HL-60/S4 treated with phorbol 12-myristate 13-acetate at 8.2 ng/mL for 4 days and 3 days (cell line): ENCODE measurements around the gene SH2D1B.
"Not testable (repeated sequence)": the region's sequence is repeated elsewhere in the genome, so short reads cannot be mapped to it uniquely, and the experiment has no call there.

Source experiments
- in situ Hi-C: fragments of 300-500 bp; cut with MboI; formaldehyde crosslinking; loops from 2 replicates; pipeline ENCODE4 v1.15.0; 2022; ENCODE audit warnings: low sequenced_read_pairs

The SH2D1B gene, protein sequence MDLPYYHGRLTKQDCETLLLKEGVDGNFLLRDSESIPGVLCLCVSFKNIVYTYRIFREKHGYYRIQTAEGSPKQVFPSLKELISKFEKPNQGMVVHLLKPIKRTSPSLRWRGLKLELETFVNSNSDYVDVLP

GRCh38 chr1:162412002-162412401 is at the start of gene SH2D1B:
Gene SH2D1B (minus strand): TSS chr1:162412136. CDS start chr1:162412016, 120 bp downstream.
- in situ Hi-C loops, result no loop called here

- in situ Hi-C loops, result no loop called here
Measured at GRCh38 chr1:162458236-162458635, 46.3 kb upstream of the SH2D1B start.

DNA sequence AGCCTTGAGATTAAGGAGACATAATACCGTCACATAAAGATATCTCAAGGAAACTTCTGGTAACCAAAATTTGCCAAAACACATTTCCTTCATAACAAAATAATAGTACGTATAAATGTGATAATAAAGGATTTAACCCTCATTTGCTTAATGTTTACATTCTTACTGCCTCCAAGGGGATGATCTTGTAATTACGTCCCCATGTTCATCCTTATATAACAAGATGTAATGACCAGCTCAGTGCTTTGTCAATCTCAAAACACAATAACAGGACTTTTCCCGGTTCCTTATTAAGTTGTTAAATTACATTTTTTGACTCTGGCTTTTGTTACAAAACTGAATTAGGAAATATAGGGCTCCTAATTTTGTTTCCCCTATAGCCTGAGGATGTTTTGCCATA is 44.4 kb upstream of the SH2D1B start:
- in situ Hi-C loops, result no loop called here

DNA sequence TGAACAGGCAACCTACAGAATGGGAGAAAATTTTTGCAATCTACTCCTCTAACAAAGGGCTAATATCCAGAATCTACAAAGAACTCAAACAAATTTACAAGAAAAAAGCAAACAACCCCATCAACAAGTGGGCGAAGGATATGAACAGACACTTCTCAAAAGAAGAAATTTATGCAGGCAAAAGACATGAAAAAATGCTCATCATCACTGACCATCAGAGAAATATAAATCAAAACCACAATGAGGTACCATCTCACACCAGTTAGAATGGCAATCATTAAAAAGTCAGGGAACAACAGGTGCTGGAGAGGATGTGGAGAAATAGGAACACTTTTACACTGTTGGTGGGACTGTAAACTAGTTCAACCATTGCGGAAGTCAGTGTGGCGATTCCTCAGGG is 42.4 kb upstream of the SH2D1B start:
- in situ Hi-C loops, result not testable (repeated sequence)

DNA sequence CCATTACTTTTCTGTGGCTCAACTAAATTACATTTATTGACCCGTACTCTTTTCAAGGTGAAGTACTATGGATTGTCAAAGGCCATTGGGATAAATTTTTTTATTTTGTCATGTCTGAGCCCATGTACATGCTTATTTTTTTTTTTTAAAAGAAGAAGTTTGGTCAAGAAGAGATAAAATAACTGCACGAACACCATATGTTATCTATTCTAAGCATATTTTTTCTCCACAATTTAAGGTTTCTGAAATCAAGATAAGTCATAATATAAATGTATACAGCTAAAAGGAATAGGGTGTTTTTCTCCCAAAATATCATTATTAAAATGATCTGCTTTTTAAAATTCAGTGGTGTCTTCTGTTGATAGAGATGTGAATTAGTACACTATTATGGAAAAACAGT is 35.0 kb upstream of the SH2D1B start:
- in situ Hi-C loops, result no loop called here

DNA sequence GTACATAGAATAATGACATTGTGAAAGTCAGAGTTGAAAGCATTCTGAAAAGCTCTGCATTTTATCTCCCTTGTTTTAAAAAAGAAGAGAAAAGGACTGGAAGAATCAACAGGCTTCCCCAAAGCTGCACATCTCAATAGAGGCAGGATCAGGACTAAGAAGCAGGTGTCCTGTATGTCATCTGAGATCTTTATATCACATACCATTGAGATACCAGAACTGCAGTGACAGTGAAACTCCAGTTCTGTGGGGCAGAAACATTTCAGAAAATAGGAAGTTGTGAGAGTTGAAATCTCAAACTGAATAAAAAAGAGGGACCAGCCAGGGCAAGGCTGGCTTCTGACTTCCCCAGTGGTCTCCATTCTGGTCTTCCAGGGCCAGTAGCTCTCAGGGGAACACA is 33.0 kb upstream of the SH2D1B start:
- in situ Hi-C loops, result no loop called here

DNA sequence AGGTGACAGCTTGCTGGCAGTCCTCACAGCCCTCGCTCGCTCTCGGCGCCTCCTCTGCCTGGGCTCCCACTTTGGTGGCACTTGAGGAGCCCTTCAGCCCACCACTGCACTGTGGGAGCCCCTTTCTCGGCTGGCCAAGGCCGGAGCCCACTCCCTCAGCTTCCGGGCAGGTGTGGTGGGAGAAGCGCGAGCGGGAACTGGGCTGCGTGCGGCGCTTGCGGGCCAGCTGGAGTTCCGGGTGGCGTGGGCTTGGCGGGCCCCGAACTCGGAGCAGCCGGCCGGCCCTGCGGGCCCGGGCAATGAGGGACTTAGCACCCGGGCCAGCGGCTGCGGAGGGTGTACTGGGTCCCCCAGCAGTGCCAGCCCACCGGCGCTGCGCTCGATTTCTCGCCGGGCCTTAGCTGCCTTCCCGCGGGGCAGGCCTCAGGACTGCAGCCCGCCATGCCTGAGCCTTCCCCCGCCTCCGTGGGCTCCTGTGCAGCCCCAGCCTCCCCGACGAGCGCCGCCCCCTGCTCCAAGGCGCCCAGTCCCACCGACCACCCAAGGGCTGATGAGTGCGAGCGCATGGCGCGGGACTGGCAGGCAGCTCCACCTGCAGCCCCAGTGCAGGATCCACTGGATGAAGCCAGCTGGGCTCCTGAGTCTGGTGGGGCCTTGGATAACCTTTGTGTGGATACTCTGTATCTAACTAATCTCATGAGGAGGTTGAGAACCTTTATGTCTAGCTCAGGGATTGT is 21.2 kb upstream of the SH2D1B start:
- in situ Hi-C loops, result not testable (repeated sequence)

DNA sequence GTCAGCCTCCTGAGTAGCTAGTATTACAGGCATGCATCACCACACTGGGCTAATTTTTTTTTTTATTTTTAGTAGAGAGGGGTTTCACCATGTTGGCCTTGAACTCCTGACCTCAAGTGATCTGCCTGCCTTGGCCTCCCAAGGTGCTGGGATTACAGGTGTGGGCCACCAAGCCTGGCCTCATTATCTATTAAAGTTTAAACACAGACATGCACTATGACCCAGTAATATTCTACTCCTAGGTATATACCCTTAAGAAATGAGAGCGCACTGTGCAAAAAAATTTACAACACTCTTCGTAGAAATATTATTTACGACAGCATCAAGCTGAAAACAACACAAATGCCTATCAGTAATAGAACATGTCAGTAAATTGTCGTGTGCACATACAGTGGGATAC is 18.6 kb upstream of the SH2D1B start:
- in situ Hi-C loops, result no loop called here

DNA sequence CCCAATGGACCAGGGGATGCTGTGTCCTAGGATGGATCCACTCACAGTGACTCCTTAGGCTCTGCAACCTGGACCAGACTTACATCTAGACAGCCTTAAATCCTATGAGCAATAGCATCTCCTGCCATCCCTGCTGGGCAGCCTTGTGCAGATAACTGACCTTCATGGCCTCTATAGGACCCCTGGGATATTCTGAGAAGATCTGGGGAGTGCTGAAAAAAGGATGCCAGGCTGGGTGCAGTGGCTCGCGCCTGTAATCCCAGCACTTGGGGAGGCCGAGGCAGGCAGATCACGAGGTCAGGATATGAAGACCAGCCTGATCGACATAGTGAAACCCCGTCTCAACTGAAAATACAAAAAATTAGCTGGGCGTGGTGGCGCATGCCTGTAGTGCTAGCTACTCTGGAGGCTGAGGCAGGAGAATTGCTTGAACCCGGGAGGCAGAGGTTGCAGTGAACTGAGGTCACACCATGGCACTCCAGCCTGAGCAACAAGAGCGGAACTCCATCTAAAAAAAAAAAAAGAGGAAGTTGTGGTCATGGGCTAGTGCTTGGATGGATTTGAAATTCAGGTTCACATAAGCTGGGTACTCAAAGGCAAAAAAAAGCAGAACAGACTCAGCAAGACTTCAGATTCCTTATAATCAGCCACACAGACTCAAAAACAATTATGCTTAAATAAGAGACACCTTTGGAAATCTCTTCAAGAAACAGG is 10.9 kb upstream of the SH2D1B start:
- in situ Hi-C loops, result no loop called here

DNA sequence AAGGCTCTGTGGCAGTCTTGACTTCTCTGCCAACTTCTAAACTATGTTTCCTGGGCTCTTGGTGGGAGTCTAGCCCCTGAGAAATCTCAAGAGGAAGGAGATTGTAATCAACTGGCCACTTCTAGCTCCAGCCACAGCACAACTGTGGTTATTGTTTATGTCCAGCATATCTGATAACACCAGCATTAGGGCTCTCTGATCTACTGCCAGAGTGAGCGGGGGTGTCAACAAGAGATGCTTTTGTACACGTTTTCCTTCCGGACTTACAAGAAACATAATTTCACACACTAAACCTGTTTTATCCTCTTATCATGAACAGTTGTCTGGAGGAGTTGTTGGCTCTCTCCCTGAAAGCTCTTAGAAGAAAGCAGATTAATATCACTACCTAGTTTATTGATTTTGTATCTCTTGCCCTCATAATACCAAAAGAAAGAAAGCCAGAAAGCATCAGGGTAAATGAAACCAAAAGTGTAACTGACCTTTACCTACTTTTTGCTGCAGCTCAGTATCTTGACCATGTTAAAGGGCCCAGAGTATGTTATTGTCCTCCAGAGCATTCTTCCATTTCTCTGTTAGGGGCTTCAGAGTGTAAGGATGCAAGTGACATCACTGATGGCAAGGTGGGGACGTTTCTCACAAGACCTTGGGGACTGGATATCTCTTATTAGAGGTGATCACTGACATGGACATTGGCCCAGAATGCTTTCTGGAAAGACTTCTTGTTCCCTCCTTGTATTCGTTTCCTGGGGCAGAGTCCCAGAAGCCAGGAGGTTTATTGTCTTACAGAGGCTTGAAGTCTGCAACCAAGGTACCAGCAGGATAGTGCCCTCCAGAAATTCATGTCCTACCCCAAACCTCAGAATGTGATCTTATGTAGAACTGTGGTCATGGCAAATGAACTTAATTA is 9.6 kb upstream of the SH2D1B start:
- in situ Hi-C loops, result no loop called here

- in situ Hi-C loops, result no loop called here
Measured at GRCh38 chr1:162420120-162420519, 8.2 kb upstream of the SH2D1B start.

- in situ Hi-C loops, result not testable (repeated sequence)
Measured at GRCh38 chr1:162419450-162419931, 7.6 kb upstream of the SH2D1B start.

DNA sequence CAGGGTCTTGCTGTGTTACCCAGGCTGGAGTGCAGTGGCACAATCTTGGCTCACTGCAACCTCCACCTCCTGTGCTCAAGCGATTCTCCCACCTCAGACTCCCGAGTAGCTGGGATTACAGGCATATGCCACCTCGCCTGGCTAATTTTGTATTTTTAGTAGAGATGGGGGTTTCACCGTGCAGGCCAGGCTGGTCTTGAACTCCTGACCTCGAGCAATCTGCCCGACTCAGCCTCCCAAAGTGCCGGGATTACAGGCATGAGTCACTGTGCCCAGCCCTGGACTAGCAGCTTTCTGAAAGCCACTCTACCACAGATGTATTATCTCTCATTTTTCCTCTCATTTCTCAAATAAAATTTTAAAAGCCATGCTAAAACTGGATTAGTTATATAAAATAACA is 6.6 kb upstream of the SH2D1B start:
- in situ Hi-C loops, result not testable (repeated sequence)

DNA sequence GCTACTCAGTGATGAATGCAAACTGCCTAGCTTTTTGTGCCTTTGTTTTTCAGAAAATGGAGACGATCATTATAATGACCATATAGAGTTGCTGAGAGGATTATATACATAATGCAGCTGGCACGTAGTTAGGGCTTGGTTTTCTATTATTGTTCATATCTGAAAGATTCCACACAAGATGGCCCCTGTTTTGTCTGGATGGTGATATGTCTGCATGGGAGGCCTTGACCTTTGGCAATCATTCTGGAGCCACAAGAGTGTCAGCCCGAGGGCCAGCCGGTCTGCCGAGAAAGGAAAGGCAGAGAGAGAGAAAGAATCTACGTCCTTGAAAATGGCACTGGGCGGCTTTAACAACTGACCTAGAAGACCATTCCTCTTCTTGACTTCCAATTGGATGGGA is 5.7 kb upstream of the SH2D1B start:
- in situ Hi-C loops, result no loop called here

- in situ Hi-C loops, result no loop called here
Measured at GRCh38 chr1:162416909-162417308, 5.0 kb upstream of the SH2D1B start.

GRCh38 chr1:162416215-162416614 is 4.3 kb upstream of the SH2D1B start:
- in situ Hi-C loops, result no loop called here

DNA sequence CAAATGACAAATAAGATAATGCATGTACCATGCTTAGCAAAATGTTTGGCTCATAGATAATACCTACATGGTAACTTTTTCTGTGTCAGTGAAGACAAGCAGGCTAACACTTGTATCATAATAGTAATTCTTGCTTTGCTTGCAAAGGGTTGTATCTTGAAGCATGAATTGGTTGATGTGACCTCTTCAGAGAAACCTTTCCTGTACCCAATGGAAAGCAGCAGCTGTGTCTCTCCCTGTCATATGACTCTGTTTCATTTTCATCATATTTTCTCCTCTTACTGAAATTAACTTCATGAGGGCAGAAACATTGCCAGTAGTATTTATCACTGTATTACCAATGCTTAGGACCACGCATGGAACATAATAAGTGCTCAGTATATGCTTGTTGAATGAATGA is 4.4 kb downstream of the SH2D1B start:
- in situ Hi-C loops, result no loop called here

DNA sequence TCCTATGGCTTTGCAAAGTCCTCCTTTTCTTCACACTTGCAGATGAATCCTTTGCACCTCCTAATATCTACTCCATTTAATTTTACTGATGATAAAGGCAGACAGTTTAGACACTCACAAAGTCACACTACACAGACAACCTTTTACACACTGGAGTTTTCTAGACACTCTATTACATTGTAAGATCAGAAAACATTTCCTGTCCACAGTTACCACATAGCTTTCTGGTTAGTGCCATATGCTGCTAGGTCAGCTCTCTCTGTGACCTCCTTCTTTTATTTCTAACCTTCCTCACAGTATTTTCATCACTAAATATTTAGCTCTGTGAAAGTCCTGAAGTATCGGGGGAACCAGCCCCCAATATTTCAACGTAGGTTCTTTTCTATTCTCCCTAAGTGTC is 5.1 kb downstream of the SH2D1B start:
- in situ Hi-C loops, result no loop called here

DNA sequence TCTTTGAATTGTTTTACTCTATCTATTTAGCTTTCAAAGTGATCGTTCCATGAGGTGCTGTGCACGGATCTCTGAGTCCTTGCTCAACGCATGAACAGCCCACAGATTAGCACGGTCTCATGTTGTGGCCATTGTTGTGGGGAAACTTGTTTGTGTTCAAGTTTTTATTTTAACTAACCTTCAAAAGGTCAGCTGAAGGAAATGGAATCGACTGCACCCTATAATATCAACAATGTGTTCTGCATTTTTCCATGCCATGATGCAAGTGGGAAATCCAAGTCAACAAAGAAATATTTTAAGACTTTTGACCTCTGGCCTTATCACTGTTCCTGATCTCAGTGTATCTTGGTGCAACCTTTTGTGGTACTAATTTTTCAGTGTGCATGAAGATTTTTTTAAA is 6.1 kb downstream of the SH2D1B start:
- in situ Hi-C loops, result no loop called here

DNA sequence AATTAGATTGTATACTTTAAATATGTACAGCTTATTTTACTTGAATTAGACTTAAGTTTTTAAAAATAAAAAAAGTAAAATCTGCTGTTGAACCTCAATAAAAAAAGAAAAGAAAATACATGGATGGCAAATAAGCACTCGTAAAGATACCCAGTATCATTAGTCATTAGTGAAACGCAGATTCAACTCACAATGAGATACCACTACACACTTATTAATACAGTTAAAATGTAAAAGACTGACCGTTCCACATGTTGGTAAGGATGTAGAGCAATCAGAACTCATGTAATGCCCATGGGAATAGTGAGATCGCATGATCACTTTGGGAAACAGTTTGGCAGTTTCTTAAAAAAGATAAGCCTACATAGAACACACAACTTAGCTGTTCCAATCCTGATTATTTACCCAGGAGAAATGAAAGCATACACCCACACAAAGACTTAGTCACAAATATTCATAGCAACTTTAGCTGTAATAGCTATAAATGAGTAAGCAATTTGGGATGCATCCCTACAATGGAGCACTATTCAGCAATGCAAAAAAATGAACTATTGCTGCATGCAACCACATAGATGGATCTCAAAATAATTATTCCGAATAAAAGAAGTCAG is 7.3 kb downstream of the SH2D1B start:
- in situ Hi-C loops, result no loop called here
